Spleen (tissue), 7 donors: ENCODE measurements around the gene SLC7A6OS.

Source experiments
- CTCF ChIP-seq, 11 experiments: fragments of 200-600 bp in 7 of 11; fragments of 450-650 bp in 4 of 11; sonication (generic) in 4 of 11; IDR thresholded peaks in 8 of 11; conservative IDR thresholded peaks in 3 of 11; 1 replicate in 7 of 11; 2 replicates in 4 of 11; pipeline versions ENCODE4 v1.4.0 to v1.8.0; 2016 to 2021; ENCODE audit warnings: antibody characterized with exemption in 11 of 11, inconsistent platforms in 4 of 11, mild to moderate bottlenecking in 1 of 11
- POLR2AphosphoS5 ChIP-seq, 3 donors: sonication (generic); formaldehyde crosslinking; IDR thresholded peaks; one replicate each; pipeline ENCODE4 v1.5.1; 2017; ENCODE audit warnings: antibody characterized with exemption in 3 of 3
- donor health status: DM: no; HTN: no; CAD: no; lungs with moderate emphysema.
- donor health status: DM: no; HTN: no; CAD: no.
- donor health status: DM: no; HTN: no; CAD: no.

GRCh38 chr16:68344252-68344651, 33.5 kb upstream of the SLC7A6OS start:
- TF ChIP-seq POLR2AphosphoS5 (IDR thresholded peaks at IDR 0.05) (no peak), CTCF (IDR thresholded peaks at IDR 0.05 in 8 of 11, conservative IDR thresholded peaks at IDR 0.05 in 3 of 11) (no peak)
